Kidney (tissue), 14 donors: Measurements from ENCODE around the gene TRAIP. TPM values are rescaled to one million over a fixed set of nuclear protein-coding genes. Genes with fewer than 3 reads are reported as not detected.

Experiments
- DNase-seq, 5 donors: peaks; one replicate each; pipeline ENCODE4 v3.0.0-alpha.2; 2013 to 2020
- FAIRE-seq: peaks from 2 replicates; lab custom pipeline; 2012; peaks lifted over from hg19 to GRCh38; lab: Jason Lieb, UNC
- H3K27ac ChIP-seq, 2 donors: one replicate each; pipeline ENCODE4 v1.7.0; 2013; ENCODE audit warnings: low read depth in 2 of 2, low read length in 2 of 2, inconsistent platforms in 1 of 2
- H3K27me3 ChIP-seq: one replicate; pipeline ENCODE4 v1.7.1; 2013; ENCODE audit warnings: low read length, inconsistent platforms; ENCODE audit not compliant: control insufficient read depth, insufficient read depth
- H3K36me3 ChIP-seq, 3 donors: one replicate each; pipeline versions ENCODE4 v1.7.0 to v1.7.1; 2013; ENCODE audit warnings: low read length in 3 of 3, control low read depth in 1 of 3, inconsistent platforms in 1 of 3; ENCODE audit not compliant: insufficient read depth in 3 of 3, control insufficient read depth in 2 of 3
- H3K4me1 ChIP-seq, 3 donors: one replicate each; pipeline versions ENCODE4 v1.7.0 to v1.7.1; 2013; ENCODE audit warnings: low read length in 3 of 3, inconsistent platforms in 1 of 3, low read depth in 1 of 3; ENCODE audit not compliant: control insufficient read depth in 2 of 3, insufficient read depth in 2 of 3
- H3K4me3 ChIP-seq, 3 donors: one replicate each; pipeline versions ENCODE4 v1.7.0 to v1.8.1; 2013; ENCODE audit warnings: low read length in 3 of 3, control low read depth in 1 of 3, inconsistent platforms in 1 of 3
- H3K9ac ChIP-seq, 3 donors: one replicate each; pipeline versions ENCODE4 v1.7.0 to v1.7.1; 2013; ENCODE audit warnings: low read length in 3 of 3, control low read depth in 1 of 3, inconsistent platforms in 1 of 3
- H3K9me3 ChIP-seq, 3 donors: one replicate each; pipeline versions ENCODE4 v1.7.0 to v1.7.1; 2013; ENCODE audit warnings: low read length in 3 of 3, control low read depth in 1 of 3, inconsistent platforms in 1 of 3; ENCODE audit not compliant: control insufficient read depth in 2 of 3, insufficient read depth in 1 of 3
- CTCF ChIP-seq: IDR thresholded peaks from 3 replicates; pipeline ENCODE4 v1.5.1; 2012; ENCODE audit warnings: mild to moderate bottlenecking, moderate library complexity, borderline replicate concordance; ENCODE audit not compliant: insufficient read depth; ENCODE audit errors: extremely low read depth
- intact Hi-C: fragments of 100-400 bp; cut with DNase I; formaldehyde crosslinking; loops from one replicate; pipeline ENCODE4 v1.11.1; 2022
- polyA plus RNA-seq: library from polyadenylated mRNA; stranded (reverse); fragments of 350-450 nt; fragmentation: Illumina TruSeq; extraction: RNeasy Lipid Tissue Mini Kit (QIAGEN cat#74804); gene quantifications from one replicate; pipeline ENCODE4 v1.2.3, GENCODE V29; 2014; ENCODE audit warnings: low read depth, low replicate concordance; ENCODE audit not compliant: insufficient read depth
- total RNA-seq: library from RNA; stranded (reverse); fragmentation: NEBNext Ultra II Directional; extraction: Animal tissue kit (Norgen Biotek cat#: 25700); gene quantifications from one replicate; pipeline ENCODE4 v1.2.1, GENCODE V29; 2021
- donor health status: control.
- donor health status: control.
- donor health status: control.
- donor health status: control.
- donor health status: control.
- donor health status: DM: yes; HTN: yes; CAD: no.
- donor health status: Normal renal cell carcinoma (clear cell type).

TRAIP gene
- total and polyA plus RNA-seq, 2 donors from 2014 or later, result 0.71 to 1.9 TPM

- FAIRE-seq (no peak), DNase-seq (no peak)
- H3K36me3 ChIP-seq, result no peaks in the 10 kb centered on the region
- no peak overlapping the region for H3K27ac ChIP-seq
- peaks cover 0 to 6% (median 4%) of the 10 kb centered on the region in 3 donors for H3K4me1 ChIP-seq
- H3K9ac ChIP-seq, result no peak overlapping the region
- no peak overlapping the region for H3K4me3 ChIP-seq
- H3K9me3 ChIP-seq, result no peaks in the 10 kb centered on the region
- intact Hi-C loops, result no loop called here
- no peaks in the 10 kb centered on the region for H3K27me3 ChIP-seq
- TF ChIP-seq CTCF, result no peak
Observed at GRCh38 chr3:49791571-49791970, 64.8 kb downstream of the TRAIP start.

DNA sequence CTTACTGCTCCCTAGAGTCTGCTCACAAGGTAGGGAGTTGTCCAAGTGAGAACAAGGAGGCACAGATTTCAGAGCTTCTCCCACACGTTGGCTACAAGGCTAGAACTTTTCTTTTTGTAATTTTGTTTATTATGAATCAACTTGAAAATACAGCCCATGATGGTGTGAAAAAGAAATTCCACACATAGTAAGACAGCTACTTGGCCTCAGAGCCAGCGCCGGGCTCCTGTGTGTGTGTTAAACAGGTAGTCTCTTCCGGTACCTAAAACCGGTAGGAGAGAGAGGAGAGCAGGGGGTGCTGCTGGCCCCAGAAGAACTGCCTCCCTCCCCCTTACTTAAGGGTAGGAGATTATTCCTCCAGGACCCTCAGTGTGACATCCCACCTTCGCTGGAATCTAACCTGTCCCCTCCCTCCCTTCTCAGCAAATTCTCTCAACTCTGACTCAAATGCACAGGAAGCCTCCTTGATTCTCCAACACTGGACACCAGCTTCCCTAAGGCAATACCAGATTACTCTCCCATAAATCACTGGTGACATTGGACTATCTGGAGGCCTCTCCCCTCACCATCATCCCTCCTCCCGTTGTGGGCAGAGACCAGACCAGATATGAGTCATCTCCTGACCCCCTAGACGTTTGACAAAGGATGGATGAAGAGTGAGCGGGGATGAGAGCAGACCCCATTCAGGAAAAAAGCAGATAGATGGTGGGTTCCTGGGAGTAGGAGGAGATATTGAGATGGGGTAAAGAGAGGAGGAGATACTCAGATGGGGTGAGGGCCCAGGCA lies 65.5 kb downstream of the TRAIP start:
- Histone ChIP-seq H3K4me1 (peaks cover 0 to 6% (median 4%) of the 10 kb centered on the region in 3 donors), H3K36me3 (no peaks in the 10 kb centered on the region), H3K27me3 (no peaks in the 10 kb centered on the region), H3K9ac (no peak overlapping the region), H3K4me3 (no peak overlapping the region), H3K27ac (no peak overlapping the region), H3K9me3 (no peaks in the 10 kb centered on the region)
- TF ChIP-seq CTCF, result no peak
- FAIRE-seq, result no peak
- intact Hi-C loops, result no loop called here
- DNase-seq, result peak in 2 of 5 donors; percentile 38 to 50

GRCh38 chr3:49788056-49788455 lies 68.3 kb downstream of the TRAIP start:
- DNase-seq (peak in 1 of 5 donors; percentile 20), FAIRE-seq (no peak)
- no peak overlapping the region for H3K27ac ChIP-seq
- no peak for TF ChIP-seq CTCF
- H3K4me3 ChIP-seq, result no peak overlapping the region
- intact Hi-C loops, result no loop called here
- H3K36me3 ChIP-seq, result no peaks in the 10 kb centered on the region
- H3K4me1 ChIP-seq, result peaks cover 0 to 8% (median 6%) of the 10 kb centered on the region in 3 donors
- no peaks in the 10 kb centered on the region for H3K9me3 ChIP-seq
- no peak overlapping the region for H3K9ac ChIP-seq
- no peaks in the 10 kb centered on the region for H3K27me3 ChIP-seq
